ENCODE measurements around the gene GALNT13.
"Not testable (repeated sequence)": the region's sequence is repeated elsewhere in the genome, so short reads cannot be mapped to it uniquely, and the experiment has no call there.

Gene GALNT13

GRCh38 chr2:154439156-154439555 lies 567.4 kb downstream of the GALNT13 start:
- no peak for DNase-seq

GRCh38 chr2:154443919-154444318 lies 572.2 kb downstream of the GALNT13 start:
- DNase-seq = no peak

GRCh38 chr2:154446324-154446723 lies 574.6 kb downstream of the GALNT13 start:
- no peak for DNase-seq

GRCh38 chr2:154447727-154448418 lies 576.2 kb downstream of the GALNT13 start:
- no peak for DNase-seq

GRCh38 chr2:154449951-154450658 lies 578.4 kb downstream of the GALNT13 start:
- no peak for DNase-seq

GRCh38 chr2:154452471-154452870 lies 580.7 kb downstream of the GALNT13 start:
- DNase-seq = no peak

- no peak for DNase-seq
Measured at GRCh38 chr2:154452906-154453493, 581.3 kb downstream of the GALNT13 start.

- DNase-seq = no peak
Measured at GRCh38 chr2:154455166-154455565, 583.4 kb downstream of the GALNT13 start.

GRCh38 chr2:154455866-154456265 lies 584.1 kb downstream of the GALNT13 start:
- DNase-seq = no peak

GRCh38 chr2:154457286-154457685 lies 585.6 kb downstream of the GALNT13 start:
- DNase-seq = no peak

GRCh38 chr2:154459286-154459685 lies 587.6 kb downstream of the GALNT13 start:
- no peak for DNase-seq

- no peak for DNase-seq
Measured at GRCh38 chr2:154462634-154463033, 590.9 kb downstream of the GALNT13 start.

GRCh38 chr2:154466226-154466625 lies 594.5 kb downstream of the GALNT13 start:
- DNase-seq = no peak

GRCh38 chr2:154470376-154470775 lies 598.7 kb downstream of the GALNT13 start:
- no peak for DNase-seq

GRCh38 chr2:154471492-154471891 lies 599.8 kb downstream of the GALNT13 start:
- not testable (repeated sequence) for DNase-seq

- no peak for DNase-seq
Measured at GRCh38 chr2:154477319-154477718, 605.6 kb downstream of the GALNT13 start.

GRCh38 chr2:154480521-154480920 lies 608.8 kb downstream of the GALNT13 start:
- no peak for DNase-seq

GRCh38 chr2:154481336-154481735 lies 609.6 kb downstream of the GALNT13 start:
- no peak for DNase-seq

- no peak for DNase-seq
Measured at GRCh38 chr2:154484338-154485099, 612.8 kb downstream of the GALNT13 start.

GRCh38 chr2:154488801-154489200 lies 617.1 kb downstream of the GALNT13 start:
- no peak for DNase-seq

- DNase-seq = no peak
Measured at GRCh38 chr2:154489266-154489858, 617.6 kb downstream of the GALNT13 start.

- no peak for DNase-seq
Measured at GRCh38 chr2:154490530-154490929, 618.8 kb downstream of the GALNT13 start.

GRCh38 chr2:154495455-154495868 lies 623.7 kb downstream of the GALNT13 start:
- no peak for DNase-seq

All from activated naive CD4-positive, alpha-beta T cell treated with Interleukin-2 at 50 U/mL for 16 hours (primary cell).